ENCODE measurements around the gene JAM3.
"Not testable (repeated sequence)": the region's sequence is repeated elsewhere in the genome, so short reads cannot be mapped to it uniquely, and the experiment has no call there.

The JAM3 gene

DNA sequence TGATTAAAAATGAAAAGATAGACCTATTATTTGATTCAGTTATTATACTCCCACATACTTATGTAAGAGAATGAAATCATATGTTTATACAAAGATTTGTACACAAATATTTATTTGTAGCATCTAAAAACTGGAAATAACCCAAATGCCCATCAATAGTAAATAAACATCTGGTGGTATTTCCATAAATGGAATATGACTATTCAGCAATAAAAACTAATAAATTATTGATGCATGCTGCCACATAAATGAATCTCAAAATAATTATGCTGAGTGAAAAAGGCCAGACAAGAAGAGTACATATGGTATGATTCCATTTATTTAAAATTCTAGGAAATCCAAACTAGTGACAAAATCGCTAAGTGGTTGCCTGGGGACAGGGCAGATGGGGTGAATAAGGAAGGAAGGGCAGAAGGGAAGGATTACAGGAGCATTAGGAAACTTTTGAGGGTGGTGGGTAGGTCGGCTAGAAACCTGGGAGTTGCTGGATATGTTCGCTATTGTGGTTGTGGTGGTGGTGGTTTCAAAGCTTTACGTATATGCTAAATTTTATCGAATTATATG lies 41.5 kb downstream of the JAM3 start:
- DNase-seq (ENCODE audit: low read depth), result no peak
- H3K4me3 ChIP-seq (replicated peaks; ENCODE audit: low read depth, low read length), result no peak overlapping the region
- TF ChIP-seq, protein P1, sequence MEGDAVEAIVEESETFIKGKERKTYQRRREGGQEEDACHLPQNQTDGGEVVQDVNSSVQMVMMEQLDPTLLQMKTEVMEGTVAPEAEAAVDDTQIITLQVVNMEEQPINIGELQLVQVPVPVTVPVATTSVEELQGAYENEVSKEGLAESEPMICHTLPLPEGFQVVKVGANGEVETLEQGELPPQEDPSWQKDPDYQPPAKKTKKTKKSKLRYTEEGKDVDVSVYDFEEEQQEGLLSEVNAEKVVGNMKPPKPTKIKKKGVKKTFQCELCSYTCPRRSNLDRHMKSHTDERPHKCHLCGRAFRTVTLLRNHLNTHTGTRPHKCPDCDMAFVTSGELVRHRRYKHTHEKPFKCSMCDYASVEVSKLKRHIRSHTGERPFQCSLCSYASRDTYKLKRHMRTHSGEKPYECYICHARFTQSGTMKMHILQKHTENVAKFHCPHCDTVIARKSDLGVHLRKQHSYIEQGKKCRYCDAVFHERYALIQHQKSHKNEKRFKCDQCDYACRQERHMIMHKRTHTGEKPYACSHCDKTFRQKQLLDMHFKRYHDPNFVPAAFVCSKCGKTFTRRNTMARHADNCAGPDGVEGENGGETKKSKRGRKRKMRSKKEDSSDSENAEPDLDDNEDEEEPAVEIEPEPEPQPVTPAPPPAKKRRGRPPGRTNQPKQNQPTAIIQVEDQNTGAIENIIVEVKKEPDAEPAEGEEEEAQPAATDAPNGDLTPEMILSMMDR (IDR thresholded peaks at IDR 0.05; ENCODE audit: low read length, missing control alignments), result no peak

DNA sequence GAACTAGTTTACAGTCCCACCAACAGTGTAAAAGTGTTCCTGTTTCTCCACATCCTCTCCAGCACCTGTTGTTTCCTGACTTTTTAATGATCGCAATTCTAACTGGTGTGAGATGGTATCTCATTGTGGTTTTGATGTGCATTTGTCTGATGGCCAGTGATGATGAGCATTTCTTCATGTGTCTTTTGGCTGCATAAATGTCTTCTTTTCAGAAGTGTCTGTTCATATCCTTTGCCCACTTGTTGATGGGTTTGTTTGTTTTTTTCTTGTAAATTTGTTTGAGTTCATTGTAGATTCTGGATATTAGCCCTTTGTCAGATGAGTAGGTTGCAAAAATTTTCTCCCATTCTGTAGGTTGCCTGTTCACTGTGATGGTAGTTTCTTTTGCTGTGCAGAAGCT lies 44.9 kb downstream of the JAM3 start:
- not testable (repeated sequence) for H3K4me3 ChIP-seq (replicated peaks; ENCODE audit: low read depth, low read length)

DNA sequence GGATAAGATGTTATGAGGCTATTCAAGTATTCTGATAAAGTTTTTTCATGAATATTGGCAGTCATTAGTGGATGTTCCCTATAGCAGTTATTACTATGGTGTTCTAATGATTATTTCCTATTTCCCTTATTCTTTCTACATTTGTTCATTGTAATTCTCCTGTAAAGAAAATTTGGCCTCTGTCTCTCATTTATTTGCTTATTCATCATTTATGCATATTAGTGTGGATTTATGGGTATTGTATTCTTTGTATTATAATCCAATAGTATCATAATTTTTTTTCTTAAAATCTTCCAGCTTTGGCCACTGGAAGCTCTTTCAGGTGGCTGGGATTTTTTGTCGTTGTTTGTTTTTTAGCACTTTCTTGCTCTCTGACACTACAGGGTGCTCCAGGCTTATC lies 47.3 kb downstream of the JAM3 start:
- TF ChIP-seq, protein P1 (IDR thresholded peaks at IDR 0.05; ENCODE audit: low read length, missing control alignments), result no peak
- no peak for DNase-seq (ENCODE audit: low read depth)
- H3K4me3 ChIP-seq (replicated peaks; ENCODE audit: low read depth, low read length), result no peak overlapping the region

More for the DNA sequence above, 44.9 kb downstream of the JAM3 start:
- not testable (repeated sequence) for DNase-seq (ENCODE audit: low read depth)

DNA sequence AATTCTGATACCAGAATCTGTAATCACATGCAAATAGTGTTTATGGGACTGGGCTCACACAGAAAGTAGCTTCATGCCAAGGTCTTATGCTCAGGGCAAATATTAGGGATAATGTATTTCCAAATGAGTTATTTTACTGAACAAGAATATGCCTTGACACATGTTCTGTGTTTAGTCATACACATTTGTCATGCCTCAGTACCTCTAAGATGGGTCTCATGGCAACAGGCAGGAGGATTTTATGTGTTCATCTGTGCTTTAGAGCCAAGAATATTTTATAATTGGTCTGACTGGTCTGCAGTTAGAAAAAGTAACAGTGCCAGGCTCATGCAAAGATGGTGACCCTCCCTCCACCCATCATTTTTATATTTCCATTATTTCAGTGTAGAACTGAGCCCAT lies 49.1 kb downstream of the JAM3 start:
- TF ChIP-seq, protein P1 (IDR thresholded peaks at IDR 0.05; ENCODE audit: low read length, missing control alignments), result no peak
- DNase-seq (ENCODE audit: low read depth), result no peak
- H3K4me3 ChIP-seq (replicated peaks; ENCODE audit: low read depth, low read length), result no peak overlapping the region

DNA sequence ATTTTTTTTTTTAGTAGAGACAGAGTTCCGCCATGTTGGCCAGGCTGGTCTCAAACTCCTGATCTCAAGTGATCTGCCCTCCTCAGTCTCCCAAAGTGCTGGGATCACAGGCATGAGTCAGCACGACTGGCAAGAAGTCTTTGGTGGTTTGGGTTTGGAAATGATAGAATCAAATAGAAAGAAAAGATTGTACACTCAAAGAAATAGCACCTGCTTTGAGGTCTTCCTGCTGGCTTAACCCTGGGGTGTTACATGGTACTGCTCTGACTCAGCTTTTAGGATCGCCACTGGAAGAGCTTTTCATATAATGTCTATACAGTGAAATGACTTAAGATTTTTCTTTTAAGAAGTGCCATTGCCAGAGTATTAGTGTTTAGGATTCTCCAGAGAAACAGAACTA lies 50.2 kb downstream of the JAM3 start:
- TF ChIP-seq, protein P1 (IDR thresholded peaks at IDR 0.05; ENCODE audit: low read length, missing control alignments), result no peak
- H3K4me3 ChIP-seq (replicated peaks; ENCODE audit: low read depth, low read length), result no peak overlapping the region
- peak; percentile 35 for DNase-seq (ENCODE audit: low read depth)

DNA sequence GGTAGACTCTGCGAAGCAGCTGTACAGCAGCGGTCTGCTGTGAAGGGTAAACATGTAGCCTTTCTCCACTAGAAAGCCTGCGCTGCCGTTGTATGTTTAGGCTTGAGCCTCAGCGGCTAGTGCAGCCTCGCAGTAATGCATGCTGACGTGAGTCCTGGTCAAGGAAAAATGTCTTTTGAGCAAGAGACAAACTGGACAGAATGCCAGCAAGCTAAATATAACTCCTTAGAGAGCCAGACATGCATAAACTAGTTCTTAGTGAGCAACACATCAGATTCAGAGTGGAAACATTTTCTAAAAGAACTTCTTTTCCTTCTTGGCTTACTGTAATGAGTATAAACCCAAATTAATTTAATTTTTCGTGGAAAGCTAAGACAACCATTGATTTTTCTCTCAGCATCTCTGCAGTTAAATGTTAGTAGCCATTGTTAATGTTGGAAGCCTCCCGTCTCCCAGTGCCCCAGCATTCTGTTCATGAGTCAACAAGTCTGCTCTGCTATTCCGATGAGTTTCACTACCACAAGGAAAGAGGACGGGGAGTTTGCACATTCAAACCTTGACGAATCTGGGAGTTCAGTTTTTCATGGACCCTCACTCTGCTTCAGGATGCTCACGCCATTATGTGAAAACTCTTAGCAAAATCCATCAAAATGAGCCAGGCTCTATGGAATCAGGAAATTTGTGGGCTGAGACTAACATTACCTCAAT lies 51.4 kb downstream of the JAM3 start:
- H3K4me3 ChIP-seq (replicated peaks; ENCODE audit: low read depth, low read length), result peak overlapping the region; percentile 40
- TF ChIP-seq, protein P1 (IDR thresholded peaks at IDR 0.05; ENCODE audit: low read length, missing control alignments), result no peak
- DNase-seq (ENCODE audit: low read depth), result peak; percentile 93

DNA sequence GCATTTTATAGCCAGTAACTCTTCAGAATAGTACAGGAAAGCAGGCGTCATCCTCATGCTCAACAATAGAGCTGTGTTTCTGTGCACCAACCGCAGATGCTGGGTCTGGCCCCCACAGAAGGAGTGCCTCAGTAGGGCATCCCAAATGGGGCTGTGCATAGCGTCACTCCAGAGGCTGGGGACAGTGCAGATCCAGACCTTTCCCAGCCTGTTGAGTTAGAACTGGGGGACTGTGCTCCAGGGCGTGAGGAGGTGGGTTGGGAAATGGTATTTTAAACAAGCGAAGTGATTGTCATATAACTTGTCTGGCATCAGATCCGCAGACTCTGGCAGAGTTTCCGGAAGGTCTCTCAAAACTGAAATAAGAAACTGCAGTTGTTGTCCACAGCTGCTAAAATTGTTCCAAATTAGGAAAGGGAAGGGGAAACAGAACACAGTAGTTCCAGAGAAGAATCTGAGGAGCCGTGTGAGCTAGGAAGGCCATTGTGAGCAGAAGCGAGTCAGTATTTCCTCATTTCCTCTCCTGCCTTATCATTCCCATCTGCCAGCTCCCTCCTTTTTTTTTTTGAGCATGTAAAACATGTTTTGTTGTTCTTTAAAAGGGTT lies 52.2 kb downstream of the JAM3 start:
- peak; percentile 84 for DNase-seq (ENCODE audit: low read depth)
- H3K4me3 ChIP-seq (replicated peaks; ENCODE audit: low read depth, low read length), result peak overlapping the region; percentile 40
- TF ChIP-seq, protein P1 (IDR thresholded peaks at IDR 0.05; ENCODE audit: low read length, missing control alignments), result no peak

All from fibroblast of pulmonary artery (primary cell).